ENCODE measurements around the gene KLRK1.
A peak's percentile ranks its signal among the peaks of the same experiment; 100 is the strongest.
"Not testable (repeated sequence)": the region's sequence is repeated elsewhere in the genome, so short reads cannot be mapped to it uniquely, and the experiment has no call there.

Gene KLRK1

DNA sequence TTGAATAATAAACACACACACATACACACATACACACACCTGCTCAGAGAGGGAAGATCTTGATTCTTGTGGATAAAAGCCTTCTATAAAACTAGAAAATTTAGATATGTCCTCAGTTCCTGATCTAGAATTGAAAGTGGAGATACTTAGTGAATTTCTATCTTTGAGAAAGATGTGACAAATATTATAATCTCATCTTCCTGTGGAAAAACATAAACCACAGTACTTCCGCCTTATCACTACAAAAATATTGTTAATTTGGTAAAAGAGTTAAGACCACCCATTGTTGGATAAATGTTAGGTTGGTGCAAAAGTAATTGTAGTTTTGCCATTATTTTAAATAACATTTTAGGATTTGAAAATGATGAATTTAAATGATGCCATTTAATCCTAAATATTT is at the start of gene KLRK1:
TSS of gene KLRK1 (minus strand) at position 138 of the 400 bp plus-strand sequence. CDS start 1,231 bp downstream, outside the sequence.
- H3K27me3 Mint-ChIP-seq, result no peaks in the 10 kb centered on the region
- peak within 1 kb of the TSS; percentile 97 for H3K27ac Mint-ChIP-seq
- no peak for DNase-seq
- peaks cover 39% of the 10 kb centered on the region for H3K36me3 Mint-ChIP-seq (ENCODE audit: low read depth)
- no peak for ATAC-seq
- peaks cover 54% of the 10 kb centered on the region for H3K4me1 Mint-ChIP-seq
- H3K4me3 Mint-ChIP-seq, result peak within 1 kb of the TSS; percentile 88
- H3K9me3 Mint-ChIP-seq, result no peaks in the 10 kb centered on the region

GRCh38 chr12:10437601-10438000 is 47.8 kb upstream of the KLRK1 start:
- not testable (repeated sequence) for H3K27ac Mint-ChIP-seq
- ATAC-seq, result peak; percentile 86

GRCh38 chr12:10435816-10436215 is 46.0 kb upstream of the KLRK1 start, which contains the start of gene KLRC2:
KLRC2 (minus strand) TSS chr12:10436010; CDS start chr12:10435986, 24 bp downstream.
- not testable (repeated sequence) for H3K36me3 Mint-ChIP-seq (ENCODE audit: low read depth); H3K27me3 Mint-ChIP-seq; DNase-seq; H3K9me3 Mint-ChIP-seq
- H3K4me1 Mint-ChIP-seq, result peaks cover 17% of the 10 kb centered on the region
- peak; percentile 55 for ATAC-seq
- H3K4me3 Mint-ChIP-seq, result peak within 1 kb of the TSS; percentile 58
- H3K27ac Mint-ChIP-seq, result peak within 1 kb of the TSS; percentile 5

More at GRCh38 chr12:10437601-10438000, 47.8 kb upstream of the KLRK1 start:
- not testable (repeated sequence) for DNase-seq; H3K36me3 Mint-ChIP-seq (ENCODE audit: low read depth); H3K27me3 Mint-ChIP-seq; H3K4me3 Mint-ChIP-seq; H3K9me3 Mint-ChIP-seq
- peaks cover 17% of the 10 kb centered on the region for H3K4me1 Mint-ChIP-seq

DNA sequence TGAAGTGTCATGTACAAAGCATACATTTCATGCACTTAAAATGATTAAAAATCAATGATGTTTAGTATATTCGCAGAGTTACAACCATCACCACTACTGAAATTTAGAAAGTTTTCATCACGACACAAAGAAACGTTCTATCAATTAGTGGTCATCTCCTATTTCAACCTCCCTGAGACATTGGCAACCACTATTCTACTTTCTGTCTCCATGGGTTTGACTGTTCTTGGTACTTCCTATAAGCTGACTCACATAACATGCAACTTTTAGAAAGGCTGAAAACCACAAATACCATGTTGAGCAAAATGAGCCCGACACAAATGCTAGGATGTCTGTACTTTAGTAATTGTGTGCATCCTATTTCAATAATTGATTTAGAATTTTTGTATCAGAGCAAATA is 40.8 kb upstream of the KLRK1 start:
- H3K27ac Mint-ChIP-seq; DNase-seq; H3K36me3 Mint-ChIP-seq (ENCODE audit: low read depth); H3K9me3 Mint-ChIP-seq; H3K27me3 Mint-ChIP-seq; H3K4me3 Mint-ChIP-seq: not testable (repeated sequence)
- ATAC-seq, result peak; percentile 80
- H3K4me1 Mint-ChIP-seq, result peaks cover 14% of the 10 kb centered on the region

DNA sequence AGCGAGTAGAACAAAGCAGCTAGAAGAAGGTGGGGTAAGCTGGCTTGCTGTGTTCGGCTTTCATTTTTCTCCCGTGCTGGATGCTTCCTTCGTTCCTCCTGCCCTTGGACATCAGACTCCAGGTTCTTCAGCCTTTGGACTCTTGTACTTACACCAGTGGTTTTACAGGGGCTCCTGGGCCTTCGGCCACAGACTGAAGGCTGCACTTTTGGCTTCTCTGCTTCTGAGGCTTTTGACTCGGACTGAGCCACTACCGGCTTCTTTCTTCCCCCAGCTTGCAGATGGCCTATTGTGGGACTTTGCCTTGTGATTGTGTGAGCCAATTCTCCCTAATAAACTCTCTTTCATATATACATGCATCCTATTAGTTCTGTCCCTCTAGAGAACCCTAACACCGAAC is 36.1 kb upstream of the KLRK1 start:
- not testable (repeated sequence) for H3K36me3 Mint-ChIP-seq (ENCODE audit: low read depth); H3K27me3 Mint-ChIP-seq; H3K9me3 Mint-ChIP-seq; DNase-seq; H3K4me3 Mint-ChIP-seq; ATAC-seq; H3K27ac Mint-ChIP-seq
- H3K4me1 Mint-ChIP-seq, result peaks cover 11% of the 10 kb centered on the region

GRCh38 chr12:10424260-10424899 is 34.5 kb upstream of the KLRK1 start:
- peaks cover 11% of the 10 kb centered on the region for H3K4me1 Mint-ChIP-seq
- not testable (repeated sequence) for H3K4me3 Mint-ChIP-seq; H3K9me3 Mint-ChIP-seq; H3K27me3 Mint-ChIP-seq; DNase-seq; H3K27ac Mint-ChIP-seq; H3K36me3 Mint-ChIP-seq (ENCODE audit: low read depth)
- ATAC-seq, result peak; percentile 58

DNA sequence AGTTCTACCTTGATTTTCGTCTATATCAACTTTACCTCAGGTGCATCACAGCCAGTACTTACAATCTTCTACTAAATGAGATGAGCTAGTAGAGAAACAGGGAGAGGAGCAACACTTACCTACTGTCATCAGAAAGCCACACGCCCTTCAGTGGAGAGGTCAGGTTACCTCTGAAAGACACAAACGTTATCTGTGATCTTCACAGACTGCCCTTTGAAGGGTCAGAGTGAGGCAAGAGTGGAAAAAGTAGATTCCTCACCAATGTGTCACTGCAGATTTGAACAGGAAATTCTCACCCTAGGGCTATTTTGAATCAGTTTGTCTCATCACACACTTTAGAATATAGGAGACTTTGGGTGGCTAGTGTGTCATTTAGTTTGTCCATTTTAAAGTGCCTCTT is 32.3 kb upstream of the KLRK1 start:
- ATAC-seq, result peak; percentile 99
- not testable (repeated sequence) for H3K4me3 Mint-ChIP-seq; H3K9me3 Mint-ChIP-seq; H3K27me3 Mint-ChIP-seq; DNase-seq; H3K36me3 Mint-ChIP-seq (ENCODE audit: low read depth); H3K27ac Mint-ChIP-seq
- peaks cover 13% of the 10 kb centered on the region for H3K4me1 Mint-ChIP-seq

GRCh38 chr12:10420334-10420733 is 30.5 kb upstream of the KLRK1 start, which contains the start of gene KLRC3:
KLRC3 (minus strand) TSS chr12:10420595; CDS start chr12:10420550, 45 bp downstream.
- Mint-ChIP-seq H3K4me3 (peak within 1 kb of the TSS; percentile 74), H3K27ac (peak within 1 kb of the TSS; percentile 51), H3K4me1 (peaks cover 11% of the 10 kb centered on the region)
- not testable (repeated sequence) for H3K9me3 Mint-ChIP-seq; ATAC-seq; DNase-seq; H3K36me3 Mint-ChIP-seq (ENCODE audit: low read depth); H3K27me3 Mint-ChIP-seq

GRCh38 chr12:10409392-10409791 is 19.6 kb upstream of the KLRK1 start, which contains the start of gene KLRC4:
KLRC4 (minus strand) TSS chr12:10409757; CDS start chr12:10409575, 182 bp downstream.
- ATAC-seq (peak; percentile 89), DNase-seq (no peak)
- Mint-ChIP-seq H3K36me3 (ENCODE audit: low read depth) (peaks cover 30% of the 10 kb centered on the region), H3K27me3 (no peaks in the 10 kb centered on the region), H3K4me1 (peaks cover 41% of the 10 kb centered on the region), H3K27ac (peak within 1 kb of the TSS; percentile 70), H3K9me3 (peaks cover 6% of the 10 kb centered on the region), H3K4me3 (peak within 1 kb of the TSS; percentile 82)

GRCh38 chr12:10408842-10409241 is 19.0 kb upstream of the KLRK1 start:
- H3K36me3 Mint-ChIP-seq (ENCODE audit: low read depth), result peaks cover 31% of the 10 kb centered on the region
- no peaks in the 10 kb centered on the region for H3K27me3 Mint-ChIP-seq
- no peak for ATAC-seq
- peaks cover 44% of the 10 kb centered on the region for H3K4me1 Mint-ChIP-seq
- DNase-seq, result no peak
- H3K4me3 Mint-ChIP-seq, result peak overlapping the region; percentile 82
- H3K27ac Mint-ChIP-seq, result peak overlapping the region; percentile 70
- H3K9me3 Mint-ChIP-seq, result peaks cover 6% of the 10 kb centered on the region

DNA sequence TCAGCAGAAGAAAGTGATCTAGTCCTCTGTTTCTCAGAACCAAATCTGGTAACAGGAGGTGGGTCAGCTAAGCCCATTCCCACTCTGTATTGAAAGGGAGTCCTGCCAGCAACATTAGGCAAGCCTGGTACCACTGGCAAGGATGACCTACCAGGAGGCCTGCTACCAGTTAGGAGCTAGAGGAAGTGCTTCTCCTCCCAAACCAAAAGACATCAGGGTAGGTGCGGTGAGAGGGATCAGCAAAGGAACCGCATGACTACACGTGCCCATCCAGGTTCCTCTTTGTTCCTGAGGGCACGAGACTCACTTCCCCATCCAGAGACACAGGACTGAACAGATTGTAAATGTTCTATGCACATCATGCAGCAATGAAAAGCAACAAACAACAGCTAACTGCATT is 16.9 kb upstream of the KLRK1 start:
- peaks cover 34% of the 10 kb centered on the region for H3K36me3 Mint-ChIP-seq (ENCODE audit: low read depth)
- H3K27ac Mint-ChIP-seq, result peak overlapping the region; percentile 99

DNA sequence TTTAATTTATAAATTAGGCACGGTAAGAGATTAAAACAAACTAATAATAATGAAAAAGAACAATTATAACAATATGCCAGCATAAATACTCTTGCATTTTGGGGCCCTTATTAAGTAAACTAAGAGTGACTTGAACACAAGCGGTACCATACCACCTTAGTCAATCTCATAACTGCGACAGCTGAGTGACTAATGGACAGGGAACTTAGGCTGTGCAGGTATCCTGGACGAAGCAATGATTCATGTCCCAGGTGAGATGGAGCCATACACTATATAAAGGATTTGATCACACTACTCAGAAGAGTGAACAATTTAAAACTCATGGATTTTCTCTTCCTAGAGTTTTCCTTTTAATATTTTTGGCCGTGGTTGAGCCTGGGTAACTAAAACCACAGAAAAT is 15.5 kb upstream of the KLRK1 start:
- Mint-ChIP-seq H3K27ac (peak overlapping the region; percentile 82), H3K27me3 (no peaks in the 10 kb centered on the region), H3K36me3 (ENCODE audit: low read depth) (peaks cover 36% of the 10 kb centered on the region), H3K9me3 (peaks cover 6% of the 10 kb centered on the region), H3K4me3 (peak overlapping the region; percentile 75), H3K4me1 (peaks cover 60% of the 10 kb centered on the region)
- DNase-seq (no peak), ATAC-seq (peak; percentile 45)

More for the DNA sequence above, 16.9 kb upstream of the KLRK1 start:
- H3K4me1 Mint-ChIP-seq, result peaks cover 55% of the 10 kb centered on the region
- peaks cover 6% of the 10 kb centered on the region for H3K9me3 Mint-ChIP-seq
- no peak for ATAC-seq
- peak; percentile 23 for DNase-seq
- H3K4me3 Mint-ChIP-seq, result peak overlapping the region; percentile 82
- H3K27me3 Mint-ChIP-seq, result no peaks in the 10 kb centered on the region

DNA sequence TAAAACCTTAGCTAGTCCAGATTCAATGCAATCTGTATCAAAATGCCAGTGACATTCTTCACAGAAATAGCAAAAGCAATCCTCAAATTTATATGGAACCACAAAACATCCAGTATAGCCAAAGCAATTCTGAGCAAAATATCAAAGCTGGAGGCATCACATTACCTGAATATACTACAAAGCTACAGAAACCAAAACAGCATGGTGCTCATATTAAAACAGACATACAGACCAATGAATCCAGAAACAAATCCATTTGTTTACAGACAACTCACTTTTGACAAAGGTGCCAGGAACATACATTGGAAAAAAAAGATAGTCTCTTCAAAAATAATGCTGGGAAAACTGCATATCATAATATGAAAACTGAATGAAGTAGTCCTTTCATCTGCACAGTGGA is 15.0 kb upstream of the KLRK1 start:
- Mint-ChIP-seq H3K9me3 (peaks cover 6% of the 10 kb centered on the region), H3K36me3 (ENCODE audit: low read depth) (peaks cover 40% of the 10 kb centered on the region), H3K27me3 (no peaks in the 10 kb centered on the region), H3K4me1 (peaks cover 63% of the 10 kb centered on the region), H3K4me3 (peak overlapping the region; percentile 75), H3K27ac (peak overlapping the region; percentile 82)
- no peak for DNase-seq
- no peak for ATAC-seq

- Mint-ChIP-seq H3K36me3 (ENCODE audit: low read depth) (peaks cover 34% of the 10 kb centered on the region), H3K9me3 (peaks cover 6% of the 10 kb centered on the region), H3K4me3 (peak overlapping the region; percentile 68), H3K27me3 (no peaks in the 10 kb centered on the region), H3K27ac (peak overlapping the region; percentile 74), H3K4me1 (peaks cover 71% of the 10 kb centered on the region)
- ATAC-seq (no peak), DNase-seq (no peak)
Measured at GRCh38 chr12:10400829-10401228, 11.0 kb upstream of the KLRK1 start.

- no peaks in the 10 kb centered on the region for H3K9me3 Mint-ChIP-seq
- no peak for ATAC-seq
- H3K27me3 Mint-ChIP-seq, result no peaks in the 10 kb centered on the region
- H3K4me3 Mint-ChIP-seq, result peak overlapping the region; percentile 75
- no peak for DNase-seq
- H3K4me1 Mint-ChIP-seq, result peaks cover 77% of the 10 kb centered on the region
- peaks cover 22% of the 10 kb centered on the region for H3K36me3 Mint-ChIP-seq (ENCODE audit: low read depth)
- peak overlapping the region; percentile 70 for H3K27ac Mint-ChIP-seq
Measured at GRCh38 chr12:10398168-10398567, 8.3 kb upstream of the KLRK1 start.

All from activated naive CD8-positive, alpha-beta T cell treated with anti-CD3 and anti-CD28 coated beads, Interleukin-2, amount 50 U/mL, for 24 hours (primary cell).